Peyer's patch (tissue), 4 donors: ENCODE data around the gene PDK2. TPM values are rescaled to one million over a fixed set of nuclear protein-coding genes. Genes with fewer than 3 reads are reported as not detected.
A peak's percentile ranks its signal among the peaks of the same experiment; 100 is the strongest.

Source experiments
- DNase-seq, 3 donors: peaks; one replicate each; pipeline ENCODE4 v3.0.0-alpha.2; 2017 to 2019
- H3K27ac ChIP-seq, 4 donors: fragments of 200-600 bp; sonication (generic); one replicate each; pipeline ENCODE4 v1.5.1; 2016 to 2019
- H3K27me3 ChIP-seq, 2 donors: fragments of 200-600 bp; sonication (generic); one replicate each; pipeline ENCODE4 v1.5.1; 2019
- H3K36me3 ChIP-seq, 3 donors: fragments of 200-600 bp; sonication (generic); one replicate each; pipeline ENCODE4 v1.5.1; 2016 to 2019
- H3K4me1 ChIP-seq, 4 donors: fragments of 200-600 bp; sonication (generic); one replicate each; pipeline ENCODE4 v1.5.1; 2016 to 2019
- H3K4me3 ChIP-seq, 4 donors: fragments of 200-600 bp; sonication (generic); 1 replicate in 3 of 4; 2 replicates in 1 of 4; pipeline ENCODE4 v1.5.1; 2016 to 2019; ENCODE audit warnings: mild to moderate bottlenecking in 1 of 4
- H3K9me3 ChIP-seq, 4 donors: fragments of 200-600 bp; sonication (generic); one replicate each; pipeline ENCODE4 v1.5.1; 2016 to 2019; ENCODE audit warnings: mild to moderate bottlenecking in 1 of 4
- POLR2A ChIP-seq, 2 donors: fragments of 450-650 bp; IDR thresholded peaks; one replicate each; pipeline ENCODE4 v1.5.1; 2017; ENCODE audit warnings: antibody characterized with exemption in 2 of 2, mild to moderate bottlenecking in 2 of 2, moderate library complexity in 2 of 2
- total RNA-seq, 4 donors: library from RNA; depleted of rRNA; stranded (reverse); fragments of >200 nt; gene quantifications; one replicate each; pipeline ENCODE4 v1.1.0, GENCODE V29; 2016
- TF ChIP-seq, protein P1 (sequence below), 6 experiments: fragments of 450-650 bp in 4 of 6; fragments of 200-600 bp in 2 of 6; sonication (generic) in 1 of 6; IDR thresholded peaks; one replicate each; pipeline ENCODE4 v1.5.1; 2017 to 2019; ENCODE audit warnings: antibody characterized with exemption in 6 of 6, mild to moderate bottlenecking in 3 of 6, moderate library complexity in 1 of 6

PDK2 gene
- total RNA-seq, 4 donors from 2014 or later, result 23.1 to 283 (median 164) TPM

GRCh38 chr17:50098583-50098982 lies 3.4 kb downstream of the PDK2 start:
- TF ChIP-seq POLR2A (IDR thresholded peaks at IDR 0.05), result no peak
- TF ChIP-seq, protein P1, sequence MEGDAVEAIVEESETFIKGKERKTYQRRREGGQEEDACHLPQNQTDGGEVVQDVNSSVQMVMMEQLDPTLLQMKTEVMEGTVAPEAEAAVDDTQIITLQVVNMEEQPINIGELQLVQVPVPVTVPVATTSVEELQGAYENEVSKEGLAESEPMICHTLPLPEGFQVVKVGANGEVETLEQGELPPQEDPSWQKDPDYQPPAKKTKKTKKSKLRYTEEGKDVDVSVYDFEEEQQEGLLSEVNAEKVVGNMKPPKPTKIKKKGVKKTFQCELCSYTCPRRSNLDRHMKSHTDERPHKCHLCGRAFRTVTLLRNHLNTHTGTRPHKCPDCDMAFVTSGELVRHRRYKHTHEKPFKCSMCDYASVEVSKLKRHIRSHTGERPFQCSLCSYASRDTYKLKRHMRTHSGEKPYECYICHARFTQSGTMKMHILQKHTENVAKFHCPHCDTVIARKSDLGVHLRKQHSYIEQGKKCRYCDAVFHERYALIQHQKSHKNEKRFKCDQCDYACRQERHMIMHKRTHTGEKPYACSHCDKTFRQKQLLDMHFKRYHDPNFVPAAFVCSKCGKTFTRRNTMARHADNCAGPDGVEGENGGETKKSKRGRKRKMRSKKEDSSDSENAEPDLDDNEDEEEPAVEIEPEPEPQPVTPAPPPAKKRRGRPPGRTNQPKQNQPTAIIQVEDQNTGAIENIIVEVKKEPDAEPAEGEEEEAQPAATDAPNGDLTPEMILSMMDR (IDR thresholded peaks at IDR 0.05), result no peak
- peaks cover 5 to 66% (median 7%) of the 10 kb centered on the region in 4 donors for H3K4me1 ChIP-seq

DNA sequence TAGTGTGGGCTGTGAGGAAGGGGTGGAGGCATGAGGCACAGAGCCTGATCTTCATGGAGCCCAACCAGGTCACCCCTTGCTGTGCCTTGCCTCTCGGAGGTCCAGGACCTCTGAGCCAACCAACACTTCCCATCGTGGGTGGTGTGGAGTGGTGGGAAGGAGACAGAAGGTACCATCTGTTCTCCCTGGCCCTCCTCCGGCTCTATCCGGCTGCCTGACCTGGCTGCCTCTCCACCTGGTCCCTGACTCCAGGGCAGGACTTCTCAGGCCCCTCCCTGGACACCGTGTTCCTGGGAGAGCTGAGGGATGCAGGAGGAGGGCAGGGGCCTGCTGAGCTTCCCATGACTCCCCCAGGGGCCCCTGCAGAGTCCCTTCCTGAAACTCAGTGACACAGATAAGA lies 3.9 kb downstream of the PDK2 start:
- Histone ChIP-seq H3K4me1 (peaks cover 5 to 66% (median 7%) of the 10 kb centered on the region in 4 donors), H3K27ac (peak overlapping the region in 1 of 4 donors; percentile 98), H3K27me3 (no peaks in the 10 kb centered on the region), H3K36me3 (peaks cover 0 to 31% (median 0%) of the 10 kb centered on the region in 3 donors), H3K4me3 (no peak overlapping the region), H3K9me3 (no peaks in the 10 kb centered on the region)
- no peak for DNase-seq
- TF ChIP-seq, protein P1 (IDR thresholded peaks at IDR 0.05), result no peak
- no peak for TF ChIP-seq POLR2A (IDR thresholded peaks at IDR 0.05)

More at GRCh38 chr17:50098583-50098982, 3.4 kb downstream of the PDK2 start:
- Histone ChIP-seq H3K36me3 (peaks cover 0 to 26% (median 0%) of the 10 kb centered on the region in 3 donors), H3K27ac (peak overlapping the region in 2 of 4 donors; percentile 55 to 98), H3K4me3 (no peak overlapping the region), H3K27me3 (no peaks in the 10 kb centered on the region), H3K9me3 (no peaks in the 10 kb centered on the region)
- no peak for DNase-seq

DNA sequence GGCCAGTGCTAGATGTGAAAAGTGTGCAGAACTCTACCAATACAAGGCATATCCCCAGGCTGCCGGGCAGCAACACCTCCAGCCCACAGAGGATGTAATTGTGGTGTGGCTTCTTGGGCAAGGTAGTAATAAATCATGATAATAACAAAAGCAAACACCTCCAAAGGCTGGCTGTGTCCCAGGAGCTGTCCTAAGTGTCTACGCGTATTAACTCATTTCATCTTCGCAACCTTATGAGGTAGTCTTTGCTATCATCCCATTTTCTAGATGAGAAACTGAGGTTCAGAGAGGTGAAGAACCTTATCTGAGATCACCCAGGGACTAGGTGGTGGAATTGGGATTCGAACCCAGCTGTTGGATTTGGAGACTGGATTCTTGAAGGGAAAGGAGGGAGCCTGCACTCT lies 5.3 kb downstream of the PDK2 start:
- Histone ChIP-seq H3K9me3 (no peaks in the 10 kb centered on the region), H3K4me1 (peaks cover 5 to 66% (median 7%) of the 10 kb centered on the region in 4 donors), H3K27ac (peak overlapping the region in 3 of 4 donors; percentile 80 to 98 (median 84)), H3K27me3 (no peaks in the 10 kb centered on the region), H3K36me3 (peaks cover 0 to 43% (median 0%) of the 10 kb centered on the region in 3 donors), H3K4me3 (peak overlapping the region in 2 of 4 donors; percentile 15 to 49)
- TF ChIP-seq, protein P1 (IDR thresholded peaks at IDR 0.05), result no peak
- TF ChIP-seq POLR2A (IDR thresholded peaks at IDR 0.05), result peak in 1 of 2 donors; percentile 42
- peak in 1 of 3 donors; percentile 70 for DNase-seq

DNA sequence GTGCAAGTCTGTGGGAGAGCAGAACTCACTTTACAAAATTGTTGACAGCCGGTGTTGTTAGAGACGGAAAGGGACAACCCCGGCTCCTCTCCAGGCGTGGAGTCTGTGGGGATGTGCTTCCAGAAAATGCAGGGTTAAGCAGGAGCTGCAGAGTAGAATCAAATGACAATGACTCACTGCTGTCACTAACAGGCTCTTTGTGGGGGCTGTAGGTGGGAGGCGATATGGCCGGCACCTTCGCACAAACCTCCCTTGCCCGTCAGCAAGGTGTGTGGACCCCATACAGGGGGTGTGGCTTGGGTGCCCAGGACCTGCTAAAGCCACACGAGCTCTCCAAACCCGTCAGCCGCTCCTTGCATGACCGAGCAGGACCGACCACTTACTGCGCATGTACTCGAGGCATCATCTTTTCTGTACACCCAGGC lies 5.8 kb downstream of the PDK2 start:
- H3K27ac ChIP-seq, result peak overlapping the region in 3 of 4 donors; percentile 80 to 98 (median 84)
- H3K4me1 ChIP-seq, result peaks cover 3 to 64% (median 5%) of the 10 kb centered on the region in 4 donors
- no peak for TF ChIP-seq POLR2A (IDR thresholded peaks at IDR 0.05)
- peaks cover 0 to 48% (median 0%) of the 10 kb centered on the region in 3 donors for H3K36me3 ChIP-seq
- H3K27me3 ChIP-seq, result no peaks in the 10 kb centered on the region
- no peak for DNase-seq
- H3K9me3 ChIP-seq, result no peaks in the 10 kb centered on the region
- H3K4me3 ChIP-seq, result peak overlapping the region in 2 of 4 donors; percentile 15 to 49

GRCh38 chr17:50101346-50102163 lies 6.4 kb downstream of the PDK2 start:
- Histone ChIP-seq H3K27me3 (no peaks in the 10 kb centered on the region), H3K9me3 (no peaks in the 10 kb centered on the region), H3K27ac (peak overlapping the region in 3 of 4 donors; percentile 80 to 98 (median 84)), H3K4me3 (peak overlapping the region in 2 of 4 donors; percentile 15 to 49), H3K36me3 (peaks cover 0 to 54% (median 0%) of the 10 kb centered on the region in 3 donors), H3K4me1 (peaks cover 0 to 58% (median 4%) of the 10 kb centered on the region in 4 donors)
- TF ChIP-seq, protein P1 (IDR thresholded peaks at IDR 0.05), result peak in 2 of 6 experiments; percentile 8
- peak in 1 of 2 donors; percentile 77 for TF ChIP-seq POLR2A (IDR thresholded peaks at IDR 0.05)
- DNase-seq, result peak in 2 of 3 donors; percentile 89 to 90
